ENCODE data around the gene OR2A12.

Gene OR2A12, protein sequence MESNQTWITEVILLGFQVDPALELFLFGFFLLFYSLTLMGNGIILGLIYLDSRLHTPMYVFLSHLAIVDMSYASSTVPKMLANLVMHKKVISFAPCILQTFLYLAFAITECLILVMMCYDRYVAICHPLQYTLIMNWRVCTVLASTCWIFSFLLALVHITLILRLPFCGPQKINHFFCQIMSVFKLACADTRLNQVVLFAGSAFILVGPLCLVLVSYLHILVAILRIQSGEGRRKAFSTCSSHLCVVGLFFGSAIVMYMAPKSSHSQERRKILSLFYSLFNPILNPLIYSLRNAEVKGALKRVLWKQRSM

DNA sequence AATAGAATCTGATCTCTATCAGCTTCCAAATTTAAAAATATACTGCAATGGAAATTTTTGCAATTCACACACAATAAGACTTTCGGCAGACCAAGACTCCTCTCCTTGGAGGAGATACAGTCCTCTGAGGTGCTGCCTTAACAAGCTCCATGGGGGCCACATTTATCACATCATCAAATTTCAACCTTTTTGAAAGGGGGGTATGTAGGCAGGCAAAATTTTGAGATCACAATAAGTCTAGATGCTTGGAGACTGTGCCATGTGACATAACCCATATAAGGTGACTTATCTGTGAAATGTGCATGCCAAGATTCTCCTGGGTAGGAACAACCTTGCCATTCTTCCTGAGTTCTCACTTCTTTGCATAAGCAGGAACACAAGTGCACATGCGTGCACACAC lies at the start of gene OR2A12:
TSS of gene OR2A12 (plus strand) at position 301 of the 400 bp plus-strand sequence. CDS start 8,830 bp downstream, outside the sequence.
- H3K4me2 ChIP-seq: no peak within 1 kb of the TSS
- H4K20me1 ChIP-seq (ENCODE audit: insufficient read depth): no peaks in the 10 kb centered on the region
- no peaks in the 10 kb centered on the region for H3K4me1 ChIP-seq (ENCODE audit: low read depth, poor library complexity, severe bottlenecking)
- H3K27me3 ChIP-seq (ENCODE audit: insufficient read depth, low read depth): no peaks in the 10 kb centered on the region
- TF ChIP-seq, protein P1, sequence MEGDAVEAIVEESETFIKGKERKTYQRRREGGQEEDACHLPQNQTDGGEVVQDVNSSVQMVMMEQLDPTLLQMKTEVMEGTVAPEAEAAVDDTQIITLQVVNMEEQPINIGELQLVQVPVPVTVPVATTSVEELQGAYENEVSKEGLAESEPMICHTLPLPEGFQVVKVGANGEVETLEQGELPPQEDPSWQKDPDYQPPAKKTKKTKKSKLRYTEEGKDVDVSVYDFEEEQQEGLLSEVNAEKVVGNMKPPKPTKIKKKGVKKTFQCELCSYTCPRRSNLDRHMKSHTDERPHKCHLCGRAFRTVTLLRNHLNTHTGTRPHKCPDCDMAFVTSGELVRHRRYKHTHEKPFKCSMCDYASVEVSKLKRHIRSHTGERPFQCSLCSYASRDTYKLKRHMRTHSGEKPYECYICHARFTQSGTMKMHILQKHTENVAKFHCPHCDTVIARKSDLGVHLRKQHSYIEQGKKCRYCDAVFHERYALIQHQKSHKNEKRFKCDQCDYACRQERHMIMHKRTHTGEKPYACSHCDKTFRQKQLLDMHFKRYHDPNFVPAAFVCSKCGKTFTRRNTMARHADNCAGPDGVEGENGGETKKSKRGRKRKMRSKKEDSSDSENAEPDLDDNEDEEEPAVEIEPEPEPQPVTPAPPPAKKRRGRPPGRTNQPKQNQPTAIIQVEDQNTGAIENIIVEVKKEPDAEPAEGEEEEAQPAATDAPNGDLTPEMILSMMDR (conservative IDR thresholded peaks at IDR 0.05; ENCODE audit: low read depth, low read length): no peak
- H3K36me3 ChIP-seq (ENCODE audit: insufficient read depth): no peaks in the 10 kb centered on the region
- no peak within 1 kb of the TSS for H3K9ac ChIP-seq
- H2AFZ ChIP-seq (ENCODE audit: low read depth): no peak within 1 kb of the TSS
- H3K4me3 ChIP-seq (IDR thresholded peaks at IDR 0.05; ENCODE audit: insufficient read depth, low read depth, low read length): no peak within 1 kb of the TSS
- no peak within 1 kb of the TSS for H3K27ac ChIP-seq
- no peaks in the 10 kb centered on the region for H3K79me2 ChIP-seq (ENCODE audit: insufficient read depth, low read depth)

DNA sequence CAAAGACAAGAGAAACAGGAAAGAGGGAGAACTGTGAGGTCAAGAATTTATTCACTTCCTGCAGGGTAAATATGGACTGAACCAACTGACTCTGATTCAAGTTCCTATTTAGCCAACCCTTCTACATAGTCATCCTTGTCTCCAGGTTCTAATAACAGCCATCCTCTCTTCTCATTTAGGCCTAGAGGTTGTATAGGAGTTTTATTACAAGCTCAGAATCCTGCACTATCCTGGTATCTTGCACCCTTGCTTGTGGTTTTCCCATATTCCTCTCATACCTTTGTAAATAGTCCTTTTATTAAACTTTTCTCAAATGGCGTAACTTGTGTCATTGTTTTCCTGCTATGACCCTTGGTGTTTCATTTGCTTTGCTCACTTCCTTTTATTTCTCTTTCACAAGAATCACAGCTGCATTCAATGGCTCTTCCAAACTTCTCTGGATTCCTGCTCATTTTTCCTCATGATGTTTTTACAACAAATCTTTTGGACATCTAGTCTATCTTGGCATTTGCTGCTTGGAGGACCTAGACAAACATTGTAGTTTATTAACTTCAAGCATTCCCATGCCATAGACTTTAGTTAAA lies 49.7 kb upstream of the OR2A12 start:
- H3K36me3 ChIP-seq (ENCODE audit: insufficient read depth): no peaks in the 10 kb centered on the region
- no peak overlapping the region for H3K27ac ChIP-seq
- no peak overlapping the region for H3K4me2 ChIP-seq
- H3K27me3 ChIP-seq (ENCODE audit: insufficient read depth, low read depth): no peaks in the 10 kb centered on the region
- no peaks in the 10 kb centered on the region for H3K4me1 ChIP-seq (ENCODE audit: low read depth, poor library complexity, severe bottlenecking)
- no peak overlapping the region for H2AFZ ChIP-seq (ENCODE audit: low read depth)
- no peak overlapping the region for H3K4me3 ChIP-seq (IDR thresholded peaks at IDR 0.05; ENCODE audit: insufficient read depth, low read depth, low read length)
- H3K79me2 ChIP-seq (ENCODE audit: insufficient read depth, low read depth): no peaks in the 10 kb centered on the region
- no peaks in the 10 kb centered on the region for H4K20me1 ChIP-seq (ENCODE audit: insufficient read depth)
- H3K9ac ChIP-seq: no peak overlapping the region
- TF ChIP-seq, protein P1 (conservative IDR thresholded peaks at IDR 0.05; ENCODE audit: low read depth, low read length): no peak

DNA sequence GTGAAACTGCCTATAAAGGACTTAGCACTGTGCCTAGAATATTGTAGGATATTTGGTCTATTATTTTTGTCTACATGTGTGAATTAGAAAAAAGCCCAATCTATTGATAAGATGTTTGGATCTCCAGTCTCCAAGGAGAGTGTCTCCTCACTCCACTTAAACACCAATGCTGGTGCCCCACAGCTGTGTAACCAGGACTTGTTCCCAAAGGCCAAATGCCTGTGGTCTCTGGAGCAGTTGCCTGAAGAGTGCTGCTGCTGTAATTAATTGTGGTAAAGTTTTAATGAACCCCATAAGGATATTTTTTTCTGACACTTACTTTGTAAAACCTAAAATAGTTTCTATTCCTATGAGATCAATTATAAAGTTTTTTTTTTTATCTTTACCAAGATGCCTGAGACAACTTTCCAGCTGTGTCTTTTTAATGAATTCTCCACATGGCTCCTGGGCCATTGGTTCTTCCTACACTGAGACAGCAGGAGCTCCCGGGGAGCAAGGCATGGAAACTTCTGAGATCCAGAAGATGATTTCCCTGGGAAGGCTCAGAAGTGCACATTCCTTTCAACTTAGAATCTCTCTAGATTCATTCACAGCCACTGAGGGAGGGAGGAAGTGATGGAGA lies 48.6 kb upstream of the OR2A12 start:
- H3K4me2 ChIP-seq: no peak overlapping the region
- H3K4me3 ChIP-seq (IDR thresholded peaks at IDR 0.05; ENCODE audit: insufficient read depth, low read depth, low read length): no peak overlapping the region
- TF ChIP-seq, protein P1 (conservative IDR thresholded peaks at IDR 0.05; ENCODE audit: low read depth, low read length): no peak
- H3K79me2 ChIP-seq (ENCODE audit: insufficient read depth, low read depth): no peaks in the 10 kb centered on the region
- no peak overlapping the region for H3K27ac ChIP-seq
- no peaks in the 10 kb centered on the region for H3K27me3 ChIP-seq (ENCODE audit: insufficient read depth, low read depth)
- no peaks in the 10 kb centered on the region for H4K20me1 ChIP-seq (ENCODE audit: insufficient read depth)
- no peak overlapping the region for H2AFZ ChIP-seq (ENCODE audit: low read depth)
- no peaks in the 10 kb centered on the region for H3K36me3 ChIP-seq (ENCODE audit: insufficient read depth)
- no peaks in the 10 kb centered on the region for H3K4me1 ChIP-seq (ENCODE audit: low read depth, poor library complexity, severe bottlenecking)
- H3K9ac ChIP-seq: no peak overlapping the region

DNA sequence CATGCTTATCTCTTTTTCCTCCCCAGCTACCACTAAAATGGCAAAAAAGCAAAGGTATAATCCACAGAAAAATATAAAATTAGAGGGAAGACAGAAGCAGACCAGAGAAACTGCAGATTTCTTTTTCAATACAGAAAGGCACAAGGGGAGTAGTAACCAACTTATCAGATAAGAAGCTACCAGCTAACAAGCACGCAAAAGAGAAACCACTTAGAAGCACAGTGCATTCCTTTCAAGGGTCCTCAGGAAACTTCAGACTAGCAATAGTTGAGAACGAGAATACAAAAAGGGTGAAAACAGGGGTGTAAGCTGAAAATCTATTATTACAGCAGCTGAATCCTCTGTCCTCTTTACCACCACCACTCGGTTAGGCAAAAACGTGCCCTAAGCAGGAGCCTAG lies 47.2 kb upstream of the OR2A12 start:
- H3K9ac ChIP-seq: no peak overlapping the region
- no peak overlapping the region for H3K4me3 ChIP-seq (IDR thresholded peaks at IDR 0.05; ENCODE audit: insufficient read depth, low read depth, low read length)
- no peaks in the 10 kb centered on the region for H4K20me1 ChIP-seq (ENCODE audit: insufficient read depth)
- H2AFZ ChIP-seq (ENCODE audit: low read depth): no peak overlapping the region
- H3K27me3 ChIP-seq (ENCODE audit: insufficient read depth, low read depth): no peaks in the 10 kb centered on the region
- H3K4me1 ChIP-seq (ENCODE audit: low read depth, poor library complexity, severe bottlenecking): no peaks in the 10 kb centered on the region
- H3K27ac ChIP-seq: no peak overlapping the region
- TF ChIP-seq, protein P1 (conservative IDR thresholded peaks at IDR 0.05; ENCODE audit: low read depth, low read length): no peak
- H3K4me2 ChIP-seq: no peak overlapping the region
- H3K36me3 ChIP-seq (ENCODE audit: insufficient read depth): no peaks in the 10 kb centered on the region
- H3K79me2 ChIP-seq (ENCODE audit: insufficient read depth, low read depth): no peaks in the 10 kb centered on the region
